BE2C (cell line): ENCODE data around the gene PRMT2.
"Not testable (repeated sequence)": the region's sequence is repeated elsewhere in the genome, so short reads cannot be mapped to it uniquely, and the experiment has no call there.

Source experiments
- DNase-seq: peaks from one replicate; pipeline ENCODE4 v3.0.0-alpha.2; 2020
- H3K27me3 ChIP-seq: fragments of 250-450 bp; sonication (Bioruptor Pico); 2 replicates; pipeline ENCODE4 v1.5.1; 2020; ENCODE audit warnings: mild to moderate bottlenecking
- H3K36me3 ChIP-seq: fragments of 250-450 bp; sonication (Bioruptor Pico); 2 replicates; pipeline ENCODE4 v1.5.1; 2020; ENCODE audit warnings: mild to moderate bottlenecking
- H3K4me1 ChIP-seq: fragments of 250-450 bp; sonication (Bioruptor Pico); 2 replicates; pipeline ENCODE4 v1.5.1; 2020
- H3K4me3 ChIP-seq: 2 replicates; pipeline ENCODE4 v1.5.1; 2011; ENCODE audit warnings: low read depth, low read length
- H3K9me3 ChIP-seq: fragments of 250-450 bp; sonication (Bioruptor Pico); 2 replicates; pipeline ENCODE4 v1.5.1; 2020
- TF ChIP-seq, protein P1 (sequence below): IDR thresholded peaks from 2 replicates; pipeline ENCODE4 v1.5.1; 2012; ENCODE audit warnings: mild to moderate bottlenecking, low read depth, low read length

The PRMT2 gene

GRCh38 chr21:46625759-46626158 is 9.7 kb upstream of the PRMT2 start:
- no peaks in the 10 kb centered on the region for H3K4me1 ChIP-seq
- no peaks in the 10 kb centered on the region; the same call in 1 of the 2 replicates for H3K9me3 ChIP-seq
- TF ChIP-seq, protein P1, sequence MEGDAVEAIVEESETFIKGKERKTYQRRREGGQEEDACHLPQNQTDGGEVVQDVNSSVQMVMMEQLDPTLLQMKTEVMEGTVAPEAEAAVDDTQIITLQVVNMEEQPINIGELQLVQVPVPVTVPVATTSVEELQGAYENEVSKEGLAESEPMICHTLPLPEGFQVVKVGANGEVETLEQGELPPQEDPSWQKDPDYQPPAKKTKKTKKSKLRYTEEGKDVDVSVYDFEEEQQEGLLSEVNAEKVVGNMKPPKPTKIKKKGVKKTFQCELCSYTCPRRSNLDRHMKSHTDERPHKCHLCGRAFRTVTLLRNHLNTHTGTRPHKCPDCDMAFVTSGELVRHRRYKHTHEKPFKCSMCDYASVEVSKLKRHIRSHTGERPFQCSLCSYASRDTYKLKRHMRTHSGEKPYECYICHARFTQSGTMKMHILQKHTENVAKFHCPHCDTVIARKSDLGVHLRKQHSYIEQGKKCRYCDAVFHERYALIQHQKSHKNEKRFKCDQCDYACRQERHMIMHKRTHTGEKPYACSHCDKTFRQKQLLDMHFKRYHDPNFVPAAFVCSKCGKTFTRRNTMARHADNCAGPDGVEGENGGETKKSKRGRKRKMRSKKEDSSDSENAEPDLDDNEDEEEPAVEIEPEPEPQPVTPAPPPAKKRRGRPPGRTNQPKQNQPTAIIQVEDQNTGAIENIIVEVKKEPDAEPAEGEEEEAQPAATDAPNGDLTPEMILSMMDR: no peak
- DNase-seq: no peak
- no peaks in the 10 kb centered on the region for H3K27me3 ChIP-seq
- H3K4me3 ChIP-seq: no peak overlapping the region
- H3K36me3 ChIP-seq: no peaks in the 10 kb centered on the region

GRCh38 chr21:46626536-46626935 is 8.9 kb upstream of the PRMT2 start:
- Histone ChIP-seq H3K36me3 (no peaks in the 10 kb centered on the region), H3K27me3 (no peaks in the 10 kb centered on the region), H3K4me3 (no peak overlapping the region), H3K4me1 (no peaks in the 10 kb centered on the region), H3K9me3 (no peaks in the 10 kb centered on the region; the same call in 1 of the 2 replicates)
- no peak for DNase-seq
- TF ChIP-seq, protein P1: no peak

DNA sequence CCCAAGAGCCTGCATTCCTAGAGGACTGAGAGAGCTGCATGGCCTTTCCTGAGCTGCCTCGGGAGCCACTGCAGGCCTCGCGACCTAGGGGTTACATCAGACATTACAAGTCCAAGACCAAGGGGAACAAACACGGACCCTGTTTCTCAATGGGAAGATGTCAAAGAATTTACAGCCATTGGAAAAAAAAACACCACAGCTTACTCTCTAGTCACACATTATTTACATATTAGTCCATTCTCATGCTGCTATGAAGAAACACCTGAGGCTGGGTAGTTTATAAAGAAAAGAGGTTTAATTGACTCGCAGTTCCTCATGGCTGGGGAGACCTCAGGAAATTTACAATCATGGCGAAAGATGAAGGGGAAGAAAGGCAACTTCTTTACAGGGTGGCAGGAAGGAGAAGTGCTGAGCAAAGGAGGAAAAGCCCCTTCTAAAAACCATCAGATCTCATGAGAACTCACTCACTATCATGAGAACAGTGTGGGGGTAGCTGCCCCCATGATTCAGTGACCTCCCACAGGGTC is 8.4 kb upstream of the PRMT2 start:
- no peak overlapping the region for H3K4me3 ChIP-seq
- TF ChIP-seq, protein P1: no peak
- H3K9me3 ChIP-seq: no peaks in the 10 kb centered on the region; the same call in 1 of the 2 replicates
- no peaks in the 10 kb centered on the region for H3K36me3 ChIP-seq
- no peaks in the 10 kb centered on the region for H3K27me3 ChIP-seq
- no peaks in the 10 kb centered on the region for H3K4me1 ChIP-seq
- DNase-seq: no peak

GRCh38 chr21:46627726-46628125 is 7.7 kb upstream of the PRMT2 start:
- TF ChIP-seq, protein P1: no peak
- no peaks in the 10 kb centered on the region; the same call in 1 of the 2 replicates for H3K9me3 ChIP-seq
- H3K27me3 ChIP-seq: no peaks in the 10 kb centered on the region
- H3K4me3 ChIP-seq: no peak overlapping the region
- H3K36me3 ChIP-seq: no peaks in the 10 kb centered on the region
- DNase-seq: no peak
- H3K4me1 ChIP-seq: no peaks in the 10 kb centered on the region

- no peak for DNase-seq
- TF ChIP-seq, protein P1: no peak
- H3K27me3 ChIP-seq: no peaks in the 10 kb centered on the region
- no peaks in the 10 kb centered on the region; the same call in 1 of the 2 replicates for H3K9me3 ChIP-seq
- no peaks in the 10 kb centered on the region for H3K36me3 ChIP-seq
- H3K4me3 ChIP-seq: no peak overlapping the region
- H3K4me1 ChIP-seq: no peaks in the 10 kb centered on the region
Measured at GRCh38 chr21:46628868-46629267, 6.6 kb upstream of the PRMT2 start.

DNA sequence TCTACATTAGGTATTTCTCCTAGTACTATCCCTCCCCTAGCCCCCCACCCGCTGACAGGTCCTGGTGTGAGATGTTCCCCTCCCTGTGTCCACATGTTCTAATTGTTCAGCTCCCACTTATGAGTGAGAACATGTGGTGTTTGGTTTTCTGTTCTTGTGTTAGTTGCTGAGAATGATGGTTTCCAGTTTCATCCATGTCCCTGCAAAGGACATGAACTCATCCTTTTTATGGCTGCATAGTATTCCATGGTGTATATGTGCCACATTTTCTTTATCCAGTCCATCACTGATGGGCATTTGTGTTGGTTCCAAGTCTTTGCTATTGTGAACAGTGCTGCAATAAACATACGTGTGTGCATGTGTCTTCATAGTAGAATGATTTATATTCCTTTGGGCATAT is 4.6 kb upstream of the PRMT2 start:
- H3K27me3 ChIP-seq, H3K4me3 ChIP-seq, H3K36me3 ChIP-seq, H3K9me3 ChIP-seq, DNase-seq, H3K4me1 ChIP-seq: not testable (repeated sequence)
